ENCODE results near the gene GNG12.

The GNG12 gene

GRCh38 chr1:67785847-67786753 is 47.2 kb downstream of the GNG12 start:
- no peak for DNase-seq (ENCODE audit: low spot score)

- DNase-seq (ENCODE audit: low spot score): no peak
Observed at GRCh38 chr1:67784545-67785186, 48.6 kb downstream of the GNG12 start.

GRCh38 chr1:67780637-67781036 is 52.6 kb downstream of the GNG12 start:
- no peak for DNase-seq (ENCODE audit: low spot score)

- no peak for DNase-seq (ENCODE audit: low spot score)
Observed at GRCh38 chr1:67777440-67777839, 55.8 kb downstream of the GNG12 start.

- DNase-seq (ENCODE audit: low spot score): no peak
Observed at GRCh38 chr1:67777016-67777415, 56.3 kb downstream of the GNG12 start.

- no peak for DNase-seq (ENCODE audit: low spot score)
Observed at GRCh38 chr1:67773462-67773861, 59.8 kb downstream of the GNG12 start.

- no peak for DNase-seq (ENCODE audit: low spot score)
Observed at GRCh38 chr1:67771749-67772148, 61.5 kb downstream of the GNG12 start.

GRCh38 chr1:67771152-67771551 is 62.1 kb downstream of the GNG12 start:
- no peak for DNase-seq (ENCODE audit: low spot score)

GRCh38 chr1:67769633-67770256 is 63.5 kb downstream of the GNG12 start:
- no peak for DNase-seq (ENCODE audit: low spot score)

GRCh38 chr1:67768480-67768879 is 64.8 kb downstream of the GNG12 start:
- no peak for DNase-seq (ENCODE audit: low spot score)

GRCh38 chr1:67767103-67767782 is 66.0 kb downstream of the GNG12 start:
- DNase-seq (ENCODE audit: low spot score): no peak

GRCh38 chr1:67766141-67766978 is 66.9 kb downstream of the GNG12 start:
- peak; percentile 41 for DNase-seq (ENCODE audit: low spot score)

- DNase-seq (ENCODE audit: low spot score): no peak
Observed at GRCh38 chr1:67764633-67765032, 68.6 kb downstream of the GNG12 start.

GRCh38 chr1:67761730-67762129 is 71.5 kb downstream of the GNG12 start:
- DNase-seq (ENCODE audit: low spot score): no peak

- no peak for DNase-seq (ENCODE audit: low spot score)
Observed at GRCh38 chr1:67761091-67761490, 72.2 kb downstream of the GNG12 start.

- DNase-seq (ENCODE audit: low spot score): peak; percentile 52
Observed at GRCh38 chr1:67760030-67760821, 73.0 kb downstream of the GNG12 start.

- no peak for DNase-seq (ENCODE audit: low spot score)
Observed at GRCh38 chr1:67759692-67760029, 73.6 kb downstream of the GNG12 start.

- DNase-seq (ENCODE audit: low spot score): no peak
Observed at GRCh38 chr1:67759066-67759465, 74.2 kb downstream of the GNG12 start.

GRCh38 chr1:67755619-67756018 is 77.6 kb downstream of the GNG12 start:
- no peak for DNase-seq (ENCODE audit: low spot score)

GRCh38 chr1:67755160-67755559 is 78.1 kb downstream of the GNG12 start:
- no peak for DNase-seq (ENCODE audit: low spot score)

- no peak for DNase-seq (ENCODE audit: low spot score)
Observed at GRCh38 chr1:67754526-67754920, 78.7 kb downstream of the GNG12 start.
